ENCODE results near the gene RHEX.
"Not testable (repeated sequence)": the region's sequence is repeated elsewhere in the genome, so short reads cannot be mapped to it uniquely, and the experiment has no call there.

The RHEX gene

GRCh38 chr1:206050655-206051235, 2.2 kb upstream of the RHEX start:
- no peak overlapping the region for H3K4me3 Mint-ChIP-seq
- no peaks in the 10 kb centered on the region for H3K36me3 Mint-ChIP-seq (ENCODE audit: low read depth)
- no peak for TF ChIP-seq CTCF (IDR thresholded peaks at IDR 0.05)
- H3K4me1 Mint-ChIP-seq = peaks cover 13% of the 10 kb centered on the region
- peaks cover 7% of the 10 kb centered on the region for H3K9me3 Mint-ChIP-seq
- no peak overlapping the region for H3K27ac Mint-ChIP-seq
- peaks cover 11% of the 10 kb centered on the region for H3K27me3 Mint-ChIP-seq (ENCODE audit: low read depth, poor library complexity)
- no peak for DNase-seq

GRCh38 chr1:206052231-206052865, 625 bp upstream of the RHEX start:
- DNase-seq; H3K27ac Mint-ChIP-seq; H3K9me3 Mint-ChIP-seq; H3K36me3 Mint-ChIP-seq (ENCODE audit: low read depth); H3K4me3 Mint-ChIP-seq: not testable (repeated sequence)
- Mint-ChIP-seq H3K4me1 (peaks cover 13% of the 10 kb centered on the region), H3K27me3 (ENCODE audit: low read depth, poor library complexity) (peaks cover 14% of the 10 kb centered on the region)

DNA sequence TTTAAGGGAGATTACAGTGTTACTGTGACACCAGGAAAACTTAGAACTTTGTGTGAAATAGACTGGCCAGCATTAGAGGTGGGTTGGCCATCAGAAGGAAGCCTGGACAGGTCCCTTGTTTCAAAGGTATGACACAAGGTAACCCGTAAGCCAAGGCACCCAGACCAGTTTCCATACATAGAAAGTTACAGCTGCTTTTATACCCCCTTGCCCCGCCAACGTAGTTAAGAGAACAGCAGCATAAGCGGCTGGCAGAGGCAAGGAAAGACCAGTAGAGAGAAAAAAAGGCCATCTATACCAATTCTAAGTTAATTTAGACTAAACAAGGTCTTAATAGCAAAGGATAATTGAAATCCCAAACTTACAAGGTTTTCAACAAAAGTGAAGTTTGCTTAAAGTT, 643 bp downstream of the RHEX start:
- not testable (repeated sequence) for H3K27ac Mint-ChIP-seq; DNase-seq; H3K36me3 Mint-ChIP-seq (ENCODE audit: low read depth); H3K9me3 Mint-ChIP-seq; H3K4me3 Mint-ChIP-seq
- Mint-ChIP-seq H3K27me3 (ENCODE audit: low read depth, poor library complexity) (peaks cover 14% of the 10 kb centered on the region), H3K4me1 (peaks cover 14% of the 10 kb centered on the region)

DNA sequence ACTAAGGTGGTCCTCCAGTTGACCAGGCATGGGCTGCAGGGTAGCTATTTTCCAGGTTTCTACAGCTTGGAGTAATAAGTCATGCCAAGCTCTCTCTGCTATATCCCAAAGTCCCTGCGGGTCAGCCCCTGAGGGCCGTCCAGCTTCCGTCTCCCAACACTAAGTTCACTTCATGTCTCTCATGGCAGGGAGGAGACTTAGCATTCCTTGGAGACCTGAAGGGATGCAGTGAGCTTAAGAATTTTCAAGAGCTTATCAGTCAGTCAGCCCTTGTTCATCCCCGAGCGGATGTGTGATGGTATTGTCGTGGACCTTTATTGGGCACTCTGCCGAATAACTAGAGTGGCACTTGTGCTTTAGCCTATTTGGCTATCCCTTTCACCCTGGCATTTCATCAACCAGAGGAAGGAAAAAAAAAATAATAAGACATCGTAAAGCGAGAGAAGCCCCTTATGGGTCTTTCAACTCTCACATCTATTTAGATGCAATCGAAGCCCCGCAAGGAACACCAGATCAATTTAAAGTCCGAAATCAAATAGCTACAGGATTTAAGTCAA, 2.2 kb downstream of the RHEX start:
- not testable (repeated sequence) for H3K27ac Mint-ChIP-seq; H3K4me3 Mint-ChIP-seq; H3K36me3 Mint-ChIP-seq (ENCODE audit: low read depth); DNase-seq
- Mint-ChIP-seq H3K9me3 (peaks cover 12% of the 10 kb centered on the region), H3K27me3 (ENCODE audit: low read depth, poor library complexity) (peaks cover 19% of the 10 kb centered on the region), H3K4me1 (peaks cover 19% of the 10 kb centered on the region)

- H3K27ac Mint-ChIP-seq; DNase-seq; H3K36me3 Mint-ChIP-seq (ENCODE audit: low read depth); H3K4me3 Mint-ChIP-seq: not testable (repeated sequence)
- peaks cover 18% of the 10 kb centered on the region for H3K4me1 Mint-ChIP-seq
- H3K27me3 Mint-ChIP-seq (ENCODE audit: low read depth, poor library complexity) = peaks cover 19% of the 10 kb centered on the region
- H3K9me3 Mint-ChIP-seq = peaks cover 12% of the 10 kb centered on the region
Observed at GRCh38 chr1:206055639-206056323, 2.8 kb downstream of the RHEX start.

DNA sequence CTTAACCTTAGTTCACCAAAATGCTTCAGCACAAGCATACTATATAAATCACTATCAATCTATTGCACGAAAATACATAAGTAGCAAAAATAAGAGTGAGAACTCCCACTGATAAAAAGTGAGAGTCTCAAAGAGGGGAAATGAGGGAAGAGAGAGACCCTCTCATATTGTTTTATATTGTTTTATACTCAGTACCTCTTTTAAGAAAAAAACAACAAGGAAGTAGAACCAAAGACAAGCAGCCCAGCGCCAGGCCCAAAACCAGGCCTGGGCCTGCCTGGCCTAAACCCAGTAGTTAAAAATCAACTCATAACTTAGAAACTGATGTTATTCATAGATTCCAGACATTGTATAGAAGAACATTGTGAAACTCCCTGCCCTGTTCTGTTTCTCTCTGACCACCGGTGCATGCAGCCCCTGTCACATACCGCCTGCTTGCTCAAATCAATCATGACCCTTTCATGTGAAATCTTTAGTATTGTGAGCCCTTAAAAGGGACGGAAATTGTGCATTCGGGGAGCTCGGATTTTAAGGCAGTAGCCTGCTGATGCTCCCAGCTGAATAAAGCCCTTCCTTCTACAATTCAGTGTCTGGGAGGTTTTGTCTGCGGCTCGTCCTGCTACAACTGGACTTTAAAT, 5.4 kb downstream of the RHEX start:
- Mint-ChIP-seq H3K9me3 (peaks cover 27% of the 10 kb centered on the region), H3K27me3 (ENCODE audit: low read depth, poor library complexity) (peaks cover 28% of the 10 kb centered on the region)
- not testable (repeated sequence) for H3K27ac Mint-ChIP-seq; H3K4me3 Mint-ChIP-seq; DNase-seq; H3K4me1 Mint-ChIP-seq; H3K36me3 Mint-ChIP-seq (ENCODE audit: low read depth)

DNA sequence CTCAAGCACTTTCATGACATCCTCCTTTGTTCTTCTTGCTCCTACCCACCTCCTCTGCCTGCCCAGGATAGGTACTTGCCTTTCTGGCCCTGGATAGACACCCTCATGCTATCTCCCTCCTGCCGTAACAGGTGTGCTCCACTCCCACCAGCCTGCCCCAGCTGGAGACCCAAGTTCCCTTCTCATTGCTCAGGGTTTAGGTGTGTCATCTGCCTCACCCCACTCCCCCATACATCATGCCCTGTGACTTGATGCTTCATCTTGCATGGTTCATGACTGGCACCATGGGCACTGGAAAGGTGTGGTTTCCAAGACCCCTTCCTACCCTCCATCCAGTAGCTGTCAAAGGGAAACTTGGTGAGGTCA, 5.9 kb downstream of the RHEX start:
- Mint-ChIP-seq H3K9me3 (peaks cover 26% of the 10 kb centered on the region), H3K4me3 (no peak overlapping the region), H3K27ac (no peak overlapping the region), H3K4me1 (peaks cover 6% of the 10 kb centered on the region), H3K36me3 (ENCODE audit: low read depth) (peaks cover 10% of the 10 kb centered on the region), H3K27me3 (ENCODE audit: low read depth, poor library complexity) (peaks cover 28% of the 10 kb centered on the region)
- no peak for TF ChIP-seq CTCF (IDR thresholded peaks at IDR 0.05)
- DNase-seq = no peak

- H3K4me3 Mint-ChIP-seq = no peak overlapping the region
- H3K9me3 Mint-ChIP-seq = peaks cover 26% of the 10 kb centered on the region
- TF ChIP-seq CTCF (IDR thresholded peaks at IDR 0.05) = no peak
- DNase-seq = no peak
- peaks cover 6% of the 10 kb centered on the region for H3K4me1 Mint-ChIP-seq
- H3K27me3 Mint-ChIP-seq (ENCODE audit: low read depth, poor library complexity) = peaks cover 28% of the 10 kb centered on the region
- peaks cover 10% of the 10 kb centered on the region for H3K36me3 Mint-ChIP-seq (ENCODE audit: low read depth)
- no peak overlapping the region for H3K27ac Mint-ChIP-seq
Observed at GRCh38 chr1:206059355-206059915, 6.5 kb downstream of the RHEX start.
